ENCODE measurements around the gene FAM170B. TPM values are rescaled to one million over a fixed set of nuclear protein-coding genes. Genes with fewer than 3 reads are reported as not detected.

FAM170B gene
- total RNA-seq, 1 donor: not detected

DNA sequence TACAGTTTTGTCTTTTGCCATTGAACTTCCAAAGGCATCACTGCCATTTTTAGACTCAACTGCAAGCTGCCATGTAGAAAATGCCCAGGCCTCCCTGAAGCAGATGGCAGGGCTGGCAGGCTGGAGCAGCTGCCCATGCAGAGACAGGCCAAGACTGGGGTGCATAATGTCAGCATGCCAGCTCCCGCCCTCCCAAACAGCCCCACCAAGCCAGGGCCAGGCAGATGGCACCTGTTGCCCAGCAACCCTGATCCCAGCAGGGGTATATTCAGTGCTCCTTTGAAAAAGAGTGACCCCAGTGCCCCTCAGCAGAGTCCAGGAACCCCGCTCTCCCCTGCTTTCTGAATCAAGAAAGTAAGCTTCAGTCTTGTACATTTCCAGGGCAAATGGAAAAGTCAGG, 51.1 kb downstream of the FAM170B start:
- no peak overlapping the region for H3K4me3 ChIP-seq (ENCODE audit: insufficient read depth, low read length)

DNA sequence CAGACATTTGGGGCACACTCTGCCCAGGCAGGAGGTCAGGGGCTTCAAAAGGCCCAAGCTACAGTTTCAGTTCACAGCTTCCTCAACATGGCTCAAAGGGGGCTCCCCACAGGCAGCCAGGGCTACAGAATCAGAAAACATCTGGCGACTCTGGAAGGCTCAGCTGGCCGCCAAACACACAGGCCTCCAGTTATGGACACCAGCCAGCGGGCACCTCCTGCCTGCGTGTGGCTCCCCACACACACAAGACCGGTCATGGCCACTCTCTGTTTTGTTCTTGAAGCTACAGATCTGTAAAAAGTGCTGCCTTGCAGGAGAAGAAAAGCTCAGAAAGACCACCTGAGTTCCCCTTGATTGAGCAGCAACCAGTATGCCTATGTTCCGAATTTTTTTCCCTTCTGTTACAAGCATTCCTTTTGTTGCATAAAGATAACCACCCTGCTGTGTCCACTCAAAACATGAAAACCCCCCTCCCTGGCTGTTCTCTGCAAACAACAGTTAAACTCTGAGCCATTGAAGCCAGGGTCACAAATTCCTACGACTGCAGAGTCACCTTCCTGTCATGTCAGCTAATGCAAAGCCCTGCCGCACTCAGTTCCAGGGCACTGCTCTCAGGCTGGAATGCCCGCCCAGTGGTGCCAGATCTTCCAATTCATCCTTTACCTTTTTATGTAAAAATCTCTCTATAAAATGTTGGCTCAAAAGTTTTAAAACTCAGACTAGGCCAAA, 52.1 kb downstream of the FAM170B start:
- peaks cover 5% of the 10 kb centered on the region for H4K20me1 ChIP-seq (ENCODE audit: insufficient read depth, low read length)
- TF ChIP-seq, protein P1, sequence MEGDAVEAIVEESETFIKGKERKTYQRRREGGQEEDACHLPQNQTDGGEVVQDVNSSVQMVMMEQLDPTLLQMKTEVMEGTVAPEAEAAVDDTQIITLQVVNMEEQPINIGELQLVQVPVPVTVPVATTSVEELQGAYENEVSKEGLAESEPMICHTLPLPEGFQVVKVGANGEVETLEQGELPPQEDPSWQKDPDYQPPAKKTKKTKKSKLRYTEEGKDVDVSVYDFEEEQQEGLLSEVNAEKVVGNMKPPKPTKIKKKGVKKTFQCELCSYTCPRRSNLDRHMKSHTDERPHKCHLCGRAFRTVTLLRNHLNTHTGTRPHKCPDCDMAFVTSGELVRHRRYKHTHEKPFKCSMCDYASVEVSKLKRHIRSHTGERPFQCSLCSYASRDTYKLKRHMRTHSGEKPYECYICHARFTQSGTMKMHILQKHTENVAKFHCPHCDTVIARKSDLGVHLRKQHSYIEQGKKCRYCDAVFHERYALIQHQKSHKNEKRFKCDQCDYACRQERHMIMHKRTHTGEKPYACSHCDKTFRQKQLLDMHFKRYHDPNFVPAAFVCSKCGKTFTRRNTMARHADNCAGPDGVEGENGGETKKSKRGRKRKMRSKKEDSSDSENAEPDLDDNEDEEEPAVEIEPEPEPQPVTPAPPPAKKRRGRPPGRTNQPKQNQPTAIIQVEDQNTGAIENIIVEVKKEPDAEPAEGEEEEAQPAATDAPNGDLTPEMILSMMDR (IDR thresholded peaks at IDR 0.05; ENCODE audit: extremely low read depth, low read depth, low read length): no peak
- no peak overlapping the region for H3K4me2 ChIP-seq (ENCODE audit: insufficient read depth, low read length)
- H3K9me3 ChIP-seq (ENCODE audit: low read depth, low read length): no peaks in the 10 kb centered on the region
- no peak for DNase-seq (ENCODE audit: insufficient read length, low spot score, missing footprints)
- no peak overlapping the region for H2AFZ ChIP-seq (ENCODE audit: low read length)
- no peak overlapping the region for H3K27ac ChIP-seq (ENCODE audit: low read depth, low read length)
- no peaks in the 10 kb centered on the region for H3K79me2 ChIP-seq (ENCODE audit: insufficient read depth, low read length)
- no peaks in the 10 kb centered on the region for H3K27me3 ChIP-seq (ENCODE audit: insufficient read depth, low read length)
- H3K4me3 ChIP-seq (ENCODE audit: insufficient read depth, low read length): no peak overlapping the region
- no peaks in the 10 kb centered on the region for H3K4me1 ChIP-seq (ENCODE audit: insufficient read depth, low read length)
- no peaks in the 10 kb centered on the region for H3K36me3 ChIP-seq (ENCODE audit: insufficient read depth, low read length)

More for the DNA sequence above, 51.1 kb downstream of the FAM170B start:
- Histone ChIP-seq H3K36me3 (ENCODE audit: insufficient read depth, low read length) (no peaks in the 10 kb centered on the region), H3K9me3 (ENCODE audit: low read depth, low read length) (no peaks in the 10 kb centered on the region), H2AFZ (ENCODE audit: low read length) (no peak overlapping the region), H3K27ac (ENCODE audit: low read depth, low read length) (no peak overlapping the region), H3K4me1 (ENCODE audit: insufficient read depth, low read length) (no peaks in the 10 kb centered on the region), H3K4me2 (ENCODE audit: insufficient read depth, low read length) (no peak overlapping the region), H3K27me3 (ENCODE audit: insufficient read depth, low read length) (no peaks in the 10 kb centered on the region), H3K79me2 (ENCODE audit: insufficient read depth, low read length) (no peaks in the 10 kb centered on the region), H4K20me1 (ENCODE audit: insufficient read depth, low read length) (peaks cover 2% of the 10 kb centered on the region)
- no peak for DNase-seq (ENCODE audit: insufficient read length, low spot score, missing footprints)
- TF ChIP-seq, protein P1 (IDR thresholded peaks at IDR 0.05; ENCODE audit: extremely low read depth, low read depth, low read length): no peak

Other genes with a start within 250 kb of the FAM170B start
- not detected in 2 replicates for gene LRRC18, start 194.2 kb downstream of the FAM170B start, total RNA-seq
- 10.1 and 14.1 TPM in 2 replicates for gene VSTM4, start 18.5 kb downstream of the FAM170B start, total RNA-seq
- 0.59 TPM in 1 of 2 replicates, not detected in the other for gene TMEM273, start 54.4 kb upstream of the FAM170B start, total RNA-seq
- not detected in 2 replicates for gene C10orf71, start 165.1 kb upstream of the FAM170B start, total RNA-seq